ENCODE measurements around the gene SPAG8.

Gene SPAG8

GRCh38 chr9:35808433-35808832, 3.6 kb downstream of the SPAG8 start:
- DNase-seq, result no peak

- no peak for DNase-seq
Observed at GRCh38 chr9:35806101-35806500, 6.0 kb downstream of the SPAG8 start.

- no peak for DNase-seq
Observed at GRCh38 chr9:35801328-35802128, 10.5 kb downstream of the SPAG8 start.

- DNase-seq, result no peak
Observed at GRCh38 chr9:35800530-35800929, 11.5 kb downstream of the SPAG8 start.

- DNase-seq, result no peak
Observed at GRCh38 chr9:35798658-35799374, 13.2 kb downstream of the SPAG8 start.

GRCh38 chr9:35797311-35798109, 14.6 kb downstream of the SPAG8 start:
- DNase-seq, result no peak

GRCh38 chr9:35795695-35796094, 16.4 kb downstream of the SPAG8 start:
- DNase-seq, result no peak

GRCh38 chr9:35793461-35793860, 18.6 kb downstream of the SPAG8 start:
- DNase-seq, result no peak

- DNase-seq, result no peak
Observed at GRCh38 chr9:35792826-35793225, 19.2 kb downstream of the SPAG8 start.

GRCh38 chr9:35792024-35792813, 19.8 kb downstream of the SPAG8 start:
- no peak for DNase-seq

- DNase-seq, result no peak
Observed at GRCh38 chr9:35791297-35791921, 20.7 kb downstream of the SPAG8 start, which contains the start of gene NPR2. NPR2 (plus strand) TSS chr9:35791591; CDS start chr9:35792409, 818 bp downstream.

- DNase-seq, result no peak
Observed at GRCh38 chr9:35790385-35791296, 21.4 kb downstream of the SPAG8 start.

- DNase-seq, result no peak
Observed at GRCh38 chr9:35790025-35790384, 22.1 kb downstream of the SPAG8 start.

GRCh38 chr9:35789541-35789940, 22.5 kb downstream of the SPAG8 start:
- DNase-seq, result no peak

- DNase-seq, result no peak
Observed at GRCh38 chr9:35783418-35783817, 28.6 kb downstream of the SPAG8 start.

- DNase-seq, result no peak
Observed at GRCh38 chr9:35781066-35781465, 31.0 kb downstream of the SPAG8 start.

GRCh38 chr9:35778496-35778895, 33.6 kb downstream of the SPAG8 start:
- DNase-seq, result no peak

GRCh38 chr9:35776018-35776417, 36.0 kb downstream of the SPAG8 start:
- DNase-seq, result no peak

- no peak for DNase-seq
Observed at GRCh38 chr9:35774907-35775635, 37.0 kb downstream of the SPAG8 start.

- no peak for DNase-seq
Observed at GRCh38 chr9:35771943-35772342, 40.1 kb downstream of the SPAG8 start.
